GM12875 (cell line): ENCODE results near the gene TMTC2.
"Not testable (repeated sequence)": the region's sequence is repeated elsewhere in the genome, so short reads cannot be mapped to it uniquely, and the experiment has no call there.

ENCODE experiments used
- H3K4me3 ChIP-seq: one replicate; pipeline ENCODE4 v1.5.1; 2011; ENCODE audit warnings: low read depth, low read length, control low read depth
- TF ChIP-seq, protein P1 (sequence below): IDR thresholded peaks from 2 replicates; pipeline ENCODE4 v1.5.1; 2011; ENCODE audit warnings: low read depth, mild to moderate bottlenecking, control low read depth, inconsistent platforms, low read length, moderate library complexity, borderline replicate concordance; ENCODE audit not compliant: insufficient read depth

Gene TMTC2

DNA sequence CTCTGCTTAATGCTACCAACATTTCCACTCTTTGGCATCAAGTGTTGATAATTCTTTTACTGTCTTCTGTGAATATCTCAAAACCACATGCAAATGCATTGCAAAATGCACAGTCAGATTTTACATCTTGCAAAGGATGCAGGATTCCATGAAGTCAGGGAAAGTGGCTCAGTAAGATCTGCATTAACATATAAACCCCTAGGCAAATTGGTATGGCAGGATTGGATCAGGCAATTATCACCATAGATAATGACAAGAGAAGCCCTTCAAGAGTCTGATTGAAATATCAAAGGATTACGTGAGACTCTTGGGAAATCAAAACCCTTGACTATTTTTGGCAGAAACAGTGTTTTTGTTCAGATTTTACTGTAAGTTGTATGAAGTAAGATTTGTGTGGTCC is 71.0 kb downstream of the TMTC2 start:
- no peak overlapping the region for H3K4me3 ChIP-seq
- TF ChIP-seq, protein P1, sequence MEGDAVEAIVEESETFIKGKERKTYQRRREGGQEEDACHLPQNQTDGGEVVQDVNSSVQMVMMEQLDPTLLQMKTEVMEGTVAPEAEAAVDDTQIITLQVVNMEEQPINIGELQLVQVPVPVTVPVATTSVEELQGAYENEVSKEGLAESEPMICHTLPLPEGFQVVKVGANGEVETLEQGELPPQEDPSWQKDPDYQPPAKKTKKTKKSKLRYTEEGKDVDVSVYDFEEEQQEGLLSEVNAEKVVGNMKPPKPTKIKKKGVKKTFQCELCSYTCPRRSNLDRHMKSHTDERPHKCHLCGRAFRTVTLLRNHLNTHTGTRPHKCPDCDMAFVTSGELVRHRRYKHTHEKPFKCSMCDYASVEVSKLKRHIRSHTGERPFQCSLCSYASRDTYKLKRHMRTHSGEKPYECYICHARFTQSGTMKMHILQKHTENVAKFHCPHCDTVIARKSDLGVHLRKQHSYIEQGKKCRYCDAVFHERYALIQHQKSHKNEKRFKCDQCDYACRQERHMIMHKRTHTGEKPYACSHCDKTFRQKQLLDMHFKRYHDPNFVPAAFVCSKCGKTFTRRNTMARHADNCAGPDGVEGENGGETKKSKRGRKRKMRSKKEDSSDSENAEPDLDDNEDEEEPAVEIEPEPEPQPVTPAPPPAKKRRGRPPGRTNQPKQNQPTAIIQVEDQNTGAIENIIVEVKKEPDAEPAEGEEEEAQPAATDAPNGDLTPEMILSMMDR: no peak

DNA sequence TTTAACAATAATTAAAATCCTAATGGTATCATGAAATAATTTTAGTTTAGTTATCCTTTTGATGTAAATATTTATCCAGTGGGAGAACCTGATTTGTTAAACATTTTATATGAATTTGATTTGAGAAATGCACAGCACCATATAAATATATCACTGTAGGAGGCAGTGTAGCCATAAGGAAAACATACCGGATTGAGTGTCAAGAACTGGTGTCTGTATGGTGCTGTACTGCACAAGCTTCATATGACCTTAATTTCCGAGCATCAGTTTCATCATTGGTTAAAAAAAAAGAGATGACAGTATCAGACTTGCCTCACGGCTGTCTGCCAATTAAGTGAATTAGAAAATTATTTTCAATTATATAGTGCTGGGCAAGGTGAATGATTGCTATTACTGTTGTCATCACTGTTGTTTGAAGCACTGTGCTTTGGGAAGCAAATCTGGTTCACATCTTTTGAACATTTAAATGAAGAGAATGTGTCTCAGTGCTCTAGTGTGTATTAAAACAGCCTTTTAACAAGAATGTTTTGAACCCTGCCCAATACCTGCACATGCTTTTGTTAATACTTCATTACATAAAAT is 72.1 kb downstream of the TMTC2 start:
- TF ChIP-seq, protein P1: no peak
- no peak overlapping the region for H3K4me3 ChIP-seq

GRCh38 chr12:82760423-82760822 is 73.7 kb downstream of the TMTC2 start:
- H3K4me3 ChIP-seq: no peak overlapping the region
- TF ChIP-seq, protein P1: no peak

GRCh38 chr12:82765206-82765605 is 78.5 kb downstream of the TMTC2 start:
- H3K4me3 ChIP-seq: not testable (repeated sequence)

- no peak overlapping the region for H3K4me3 ChIP-seq
- TF ChIP-seq, protein P1: no peak
Measured at GRCh38 chr12:82765971-82766705, 79.4 kb downstream of the TMTC2 start.

GRCh38 chr12:82774666-82775065 is 88.0 kb downstream of the TMTC2 start:
- TF ChIP-seq, protein P1: no peak
- H3K4me3 ChIP-seq: no peak overlapping the region

GRCh38 chr12:82780517-82780916 is 93.8 kb downstream of the TMTC2 start:
- H3K4me3 ChIP-seq: no peak overlapping the region
- TF ChIP-seq, protein P1: no peak
